Retinal pigment epithelial cell (primary cell): ENCODE data around the gene SPON1.

Source experiments
- DNase-seq: peaks from one replicate; pipeline ENCODE4 v3.0.0-alpha.2; 2010; ENCODE audit warnings: low read depth
- H3K4me3 ChIP-seq: 2 replicates; pipeline ENCODE4 v1.5.1; 2011; ENCODE audit warnings: mild to moderate bottlenecking, low read length, control low read depth, moderate library complexity
- TF ChIP-seq, protein P1 (sequence below): conservative IDR thresholded peaks from 2 replicates; pipeline ENCODE4 v1.5.1; 2011; ENCODE audit warnings: low read depth, low read length, control low read depth, inconsistent platforms

SPON1 gene

DNA sequence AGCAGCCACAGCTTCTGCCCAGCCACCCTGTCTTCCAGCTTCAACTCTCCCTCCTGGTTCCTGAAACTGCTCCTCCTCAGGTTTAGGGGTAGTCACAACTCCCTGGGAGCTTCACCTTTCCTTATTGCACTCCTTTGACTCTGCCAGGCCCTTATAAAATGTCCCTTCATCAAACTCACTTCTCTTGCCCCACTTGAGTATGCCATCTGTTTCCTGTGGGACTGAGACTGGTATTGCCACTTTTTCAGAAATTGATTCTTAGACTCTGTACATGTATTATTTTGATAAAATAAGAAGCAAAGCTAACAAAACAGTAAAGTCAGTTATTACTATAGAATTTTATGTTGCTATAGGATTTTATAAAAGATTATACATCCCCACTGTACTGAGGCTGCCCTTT lies 134.1 kb downstream of the SPON1 start:
- TF ChIP-seq, protein P1, sequence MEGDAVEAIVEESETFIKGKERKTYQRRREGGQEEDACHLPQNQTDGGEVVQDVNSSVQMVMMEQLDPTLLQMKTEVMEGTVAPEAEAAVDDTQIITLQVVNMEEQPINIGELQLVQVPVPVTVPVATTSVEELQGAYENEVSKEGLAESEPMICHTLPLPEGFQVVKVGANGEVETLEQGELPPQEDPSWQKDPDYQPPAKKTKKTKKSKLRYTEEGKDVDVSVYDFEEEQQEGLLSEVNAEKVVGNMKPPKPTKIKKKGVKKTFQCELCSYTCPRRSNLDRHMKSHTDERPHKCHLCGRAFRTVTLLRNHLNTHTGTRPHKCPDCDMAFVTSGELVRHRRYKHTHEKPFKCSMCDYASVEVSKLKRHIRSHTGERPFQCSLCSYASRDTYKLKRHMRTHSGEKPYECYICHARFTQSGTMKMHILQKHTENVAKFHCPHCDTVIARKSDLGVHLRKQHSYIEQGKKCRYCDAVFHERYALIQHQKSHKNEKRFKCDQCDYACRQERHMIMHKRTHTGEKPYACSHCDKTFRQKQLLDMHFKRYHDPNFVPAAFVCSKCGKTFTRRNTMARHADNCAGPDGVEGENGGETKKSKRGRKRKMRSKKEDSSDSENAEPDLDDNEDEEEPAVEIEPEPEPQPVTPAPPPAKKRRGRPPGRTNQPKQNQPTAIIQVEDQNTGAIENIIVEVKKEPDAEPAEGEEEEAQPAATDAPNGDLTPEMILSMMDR, result no peak
- H3K4me3 ChIP-seq, result no peak overlapping the region
- no peak for DNase-seq

DNA sequence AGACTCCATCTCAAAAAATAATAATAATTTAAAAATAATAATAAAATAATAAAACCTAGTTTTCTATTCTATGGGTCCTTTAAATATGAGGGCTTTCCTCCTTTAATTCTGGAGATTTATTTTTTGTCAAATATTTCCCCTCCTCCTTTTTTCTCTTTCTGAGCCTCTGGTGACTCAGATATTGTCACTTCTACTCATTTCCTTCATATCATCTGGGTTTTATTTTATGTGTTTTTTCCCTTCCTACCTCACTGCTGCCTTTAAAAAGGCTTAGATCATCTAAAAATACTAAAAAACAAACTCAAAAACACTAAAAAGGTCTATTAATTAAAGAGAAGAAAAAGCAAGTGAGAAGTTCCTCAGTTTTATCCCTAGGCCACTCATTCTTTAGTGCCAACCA lies 138.9 kb downstream of the SPON1 start:
- H3K4me3 ChIP-seq, result no peak overlapping the region
- TF ChIP-seq, protein P1, result no peak
- no peak for DNase-seq

DNA sequence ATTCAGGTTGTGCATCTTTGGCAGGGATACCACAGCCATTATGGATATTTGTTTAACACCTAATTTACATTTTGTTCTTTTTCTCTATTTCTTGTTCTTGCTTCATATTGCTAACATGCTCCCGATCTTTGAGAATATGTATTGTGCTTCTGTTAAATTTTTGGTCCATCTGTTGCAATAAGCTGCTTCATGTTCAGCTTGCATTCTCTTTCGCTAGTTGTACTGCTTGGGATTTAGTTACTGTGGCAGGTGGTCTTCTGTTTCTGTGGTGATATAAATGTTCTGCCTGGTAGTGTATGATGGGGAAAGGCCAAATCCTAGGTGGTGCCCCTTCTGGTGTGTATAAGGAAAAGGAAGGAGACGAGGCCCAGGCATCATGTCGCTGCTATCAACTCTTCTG lies 140.2 kb downstream of the SPON1 start:
- DNase-seq, result no peak
- H3K4me3 ChIP-seq, result no peak overlapping the region
- TF ChIP-seq, protein P1, result no peak

DNA sequence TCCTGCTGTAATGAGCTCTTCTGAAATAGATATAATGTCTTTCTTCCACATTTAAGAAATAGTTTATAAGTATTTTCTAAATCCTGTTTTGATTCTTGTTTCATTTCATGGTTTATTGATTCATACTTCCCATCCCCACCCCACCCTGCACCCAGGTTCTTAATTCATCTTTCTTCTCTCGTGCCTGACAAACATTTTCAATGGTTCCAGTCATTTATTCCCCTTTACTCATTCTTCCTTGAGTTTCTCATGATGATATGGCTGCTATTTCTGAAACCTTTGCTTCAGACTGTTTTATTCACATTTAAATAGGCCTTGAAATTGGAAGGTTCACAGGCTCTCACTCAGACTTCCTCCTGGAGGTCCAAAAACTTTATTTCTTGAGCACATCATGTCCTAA lies 142.9 kb downstream of the SPON1 start:
- no peak overlapping the region for H3K4me3 ChIP-seq
- TF ChIP-seq, protein P1, result no peak
- no peak for DNase-seq

DNA sequence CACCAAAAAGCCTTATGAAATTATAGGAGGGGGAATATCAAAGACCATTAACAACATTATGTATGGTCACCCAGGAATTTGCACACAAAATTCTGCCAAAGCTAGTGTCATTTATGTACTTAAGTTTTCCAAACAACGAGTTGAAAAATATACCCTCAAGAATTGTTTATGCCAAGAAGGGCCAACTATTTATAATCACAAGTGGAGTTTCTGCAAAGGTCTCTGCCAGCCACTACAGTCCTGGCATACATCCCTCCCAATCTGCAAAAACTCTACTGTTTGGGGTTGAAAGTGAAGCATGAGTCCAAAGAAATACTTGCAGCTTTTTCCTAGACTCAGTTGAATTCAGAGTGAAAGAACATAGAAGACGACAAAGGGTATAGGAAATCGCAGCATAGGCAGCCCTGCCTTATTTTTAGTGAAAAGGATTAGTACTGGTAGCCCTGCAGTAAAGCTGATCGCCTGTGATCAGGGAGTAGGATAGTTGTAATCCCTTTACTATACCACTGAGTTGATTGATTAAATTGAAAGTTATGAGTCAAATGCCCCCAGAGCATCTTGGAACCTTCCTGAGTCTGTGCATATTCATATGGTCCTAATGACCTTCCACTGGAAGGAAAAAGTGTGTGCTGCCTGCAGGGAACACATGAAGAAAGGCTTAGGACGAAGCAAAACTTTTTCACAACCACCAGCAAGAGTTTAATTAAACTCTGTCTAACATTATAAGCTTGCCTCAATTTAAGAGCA lies 144.0 kb downstream of the SPON1 start:
- H3K4me3 ChIP-seq, result no peak overlapping the region
- no peak for DNase-seq
- TF ChIP-seq, protein P1, result no peak

DNA sequence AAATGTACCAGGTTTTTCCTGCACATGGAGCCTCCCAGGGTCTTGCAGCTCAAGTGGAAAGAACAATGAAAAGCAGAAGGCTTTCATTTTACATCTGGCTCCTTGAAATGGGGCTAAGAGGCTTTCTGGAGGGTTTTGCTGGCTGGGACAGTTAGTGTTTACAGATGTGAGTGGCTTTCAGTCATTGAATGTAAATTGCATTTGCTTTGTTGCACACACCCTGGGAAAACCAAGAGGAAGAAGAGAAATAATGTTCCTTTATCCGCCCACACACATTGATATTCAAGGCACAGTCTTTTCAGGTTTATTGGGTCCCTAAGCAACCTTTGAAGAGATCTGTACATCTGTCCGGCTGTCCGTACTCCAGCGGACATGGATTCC lies 144.5 kb downstream of the SPON1 start:
- TF ChIP-seq, protein P1, result no peak
- H3K4me3 ChIP-seq, result no peak overlapping the region
- DNase-seq, result no peak

DNA sequence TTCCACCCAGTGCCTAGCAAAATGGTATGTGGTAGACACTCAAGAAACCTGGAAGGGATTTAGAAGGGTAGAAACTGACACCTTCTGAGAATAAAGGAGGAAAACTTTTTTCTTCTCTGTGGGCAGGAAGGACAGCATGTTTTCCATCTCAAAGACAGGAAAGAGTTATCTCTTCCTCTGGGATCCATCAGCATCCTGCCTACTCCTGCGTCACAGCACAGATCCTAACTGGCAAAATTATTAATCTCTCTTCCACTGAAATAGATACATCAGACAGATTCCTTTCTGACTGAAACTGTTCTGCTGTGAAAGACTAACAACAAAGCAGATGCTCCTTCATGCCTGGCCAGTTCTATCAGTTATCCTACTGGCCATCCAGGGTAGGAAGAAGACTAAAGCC lies 147.2 kb downstream of the SPON1 start:
- DNase-seq, result no peak
- no peak overlapping the region for H3K4me3 ChIP-seq
- TF ChIP-seq, protein P1, result no peak
